Ascending aorta (tissue), 2 donors: ENCODE measurements around the gene CAMK1D. TPM values are rescaled to one million over a fixed set of nuclear protein-coding genes. Genes with fewer than 3 reads are reported as not detected.
"Not testable (repeated sequence)": the region's sequence is repeated elsewhere in the genome, so short reads cannot be mapped to it uniquely, and the experiment has no call there.

Experiments
- DNase-seq, 2 donors: peaks; one replicate each; pipeline ENCODE4 v3.0.0-alpha.2; 2019; ENCODE audit warnings: low spot score in 2 of 2
- H3K27ac ChIP-seq, 2 donors: fragments of 200-600 bp; sonication (generic); one replicate each; pipeline ENCODE4 v1.5.1; 2016 to 2017; ENCODE audit warnings: mild to moderate bottlenecking in 1 of 2
- H3K27me3 ChIP-seq: fragments of 200-600 bp; sonication (generic); one replicate; pipeline ENCODE4 v1.5.1; 2017
- H3K36me3 ChIP-seq, 2 donors: fragments of 200-600 bp; sonication (generic); one replicate each; pipeline ENCODE4 v1.5.1; 2016
- H3K4me1 ChIP-seq, 2 donors: fragments of 200-600 bp; sonication (generic); one replicate each; pipeline ENCODE4 v1.5.1; 2016 to 2017; ENCODE audit warnings: mild to moderate bottlenecking in 1 of 2
- H3K4me3 ChIP-seq, 2 donors: fragments of 200-600 bp; sonication (generic); one replicate each; pipeline ENCODE4 v1.5.1; 2016 to 2017; ENCODE audit warnings: mild to moderate bottlenecking in 1 of 2
- H3K9me3 ChIP-seq, 2 donors: fragments of 200-600 bp; sonication (generic); one replicate each; pipeline ENCODE4 v1.5.1; 2016
- CTCF ChIP-seq, 3 experiments: fragments of 200-600 bp in 2 of 3; fragments of 450-650 bp in 1 of 3; sonication (generic) in 2 of 3; IDR thresholded peaks; one replicate each; pipeline ENCODE4 v1.5.1; 2016 to 2019; ENCODE audit warnings: antibody characterized with exemption in 3 of 3, mild to moderate bottlenecking in 1 of 3, moderate library complexity in 1 of 3
- intact Hi-C: fragments of 100-400 bp; cut with DNase I; formaldehyde crosslinking; loops from one replicate; pipeline ENCODE4 v1.15.1; 2023
- total RNA-seq: library from RNA; depleted of rRNA; stranded (reverse); fragments of >200 nt; gene quantifications from one replicate; pipeline ENCODE4 v1.1.0, GENCODE V29; 2016

CAMK1D gene
- 4.2 TPM for total RNA-seq

- H3K36me3 ChIP-seq = no peaks in the 10 kb centered on the region
- peak within 1 kb of the TSS; percentile 88 to 100 for H3K4me3 ChIP-seq
- intact Hi-C loops = loop anchor here (1.0 to 5.0 kb wide), 6 partner anchors 15 to 363 kb away; partner anchors contain the start of genes CDC123 and NUDT5
Observed at GRCh38 chr10:12348870-12349628, at the start of gene CAMK1D. Gene CAMK1D, plus strand, starts transcription at chr10:12349547.

DNA sequence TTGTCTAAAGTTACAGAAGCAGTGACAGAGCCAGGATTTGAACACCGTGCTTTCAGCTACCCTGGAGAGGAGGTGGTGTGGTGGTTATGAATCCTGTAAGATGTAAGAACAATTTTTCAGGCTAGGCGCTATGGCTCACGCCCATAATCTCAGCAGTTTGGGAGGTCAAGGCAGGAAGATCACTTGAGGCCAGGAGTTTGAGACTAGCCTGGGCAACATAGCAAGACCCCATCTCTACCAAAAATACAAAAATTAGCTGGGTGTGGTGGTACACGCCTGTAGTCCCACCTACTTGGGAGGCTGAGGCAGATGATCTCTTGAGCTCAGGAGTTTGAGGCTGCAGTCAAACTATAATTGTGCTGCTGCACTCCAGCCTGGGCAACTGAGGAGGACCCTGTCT lies 48.3 kb upstream of the CAMK1D start:
- H3K9me3 ChIP-seq, DNase-seq, intact Hi-C loops, H3K27me3 ChIP-seq, H3K36me3 ChIP-seq, H3K27ac ChIP-seq, H3K4me3 ChIP-seq, H3K4me1 ChIP-seq: not testable (repeated sequence)

More at GRCh38 chr10:12348870-12349628, at the start of gene CAMK1D:
- H3K4me1 ChIP-seq = peaks cover 0 to 12% of the 10 kb centered on the region in 2 donors
- TF ChIP-seq CTCF (IDR thresholded peaks at IDR 0.05) = peak in 2 of 3 experiments; percentile 44 to 50
- H3K9me3 ChIP-seq = no peaks in the 10 kb centered on the region
- H3K27ac ChIP-seq = peak within 1 kb of the TSS; percentile 94 to 95
- no peaks in the 10 kb centered on the region for H3K27me3 ChIP-seq
- peak; percentile 33 to 90 for DNase-seq

DNA sequence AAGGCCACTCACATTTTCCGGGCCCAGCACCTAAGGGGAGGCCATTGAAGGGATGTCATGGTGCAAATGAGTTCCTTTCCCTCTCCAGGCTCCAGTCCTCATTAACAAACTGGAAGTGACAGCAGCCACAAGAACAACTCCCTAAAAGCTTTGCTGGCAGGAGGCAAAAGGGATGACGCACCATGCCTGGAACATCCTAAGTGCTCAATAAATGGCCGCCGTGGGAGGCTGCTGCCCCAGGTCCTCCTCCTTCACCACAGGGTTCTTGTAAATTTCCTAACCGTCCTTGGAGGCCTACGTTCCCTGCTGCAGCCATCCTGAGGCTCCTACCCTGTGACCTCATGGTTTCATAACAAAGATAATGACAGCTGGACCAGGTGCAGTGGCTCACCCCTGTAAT lies 41.3 kb upstream of the CAMK1D start:
- intact Hi-C loops = no loop called here
- DNase-seq = no peak
- no peak for TF ChIP-seq CTCF (IDR thresholded peaks at IDR 0.05)

GRCh38 chr10:12308736-12309375 lies 40.5 kb upstream of the CAMK1D start:
- H3K4me1 ChIP-seq = no peaks in the 10 kb centered on the region
- no peak for DNase-seq
- H3K9me3 ChIP-seq = no peaks in the 10 kb centered on the region
- TF ChIP-seq CTCF (IDR thresholded peaks at IDR 0.05) = no peak
- H3K27me3 ChIP-seq = no peaks in the 10 kb centered on the region
- H3K4me3 ChIP-seq = no peak overlapping the region
- no peak overlapping the region for H3K27ac ChIP-seq
- intact Hi-C loops = no loop called here
- H3K36me3 ChIP-seq = no peaks in the 10 kb centered on the region

More for the DNA sequence above, 41.3 kb upstream of the CAMK1D start:
- H3K4me3 ChIP-seq = no peak overlapping the region
- H3K4me1 ChIP-seq = no peaks in the 10 kb centered on the region
- H3K36me3 ChIP-seq = no peaks in the 10 kb centered on the region
- no peak overlapping the region for H3K27ac ChIP-seq
- H3K27me3 ChIP-seq = no peaks in the 10 kb centered on the region
- H3K9me3 ChIP-seq = no peaks in the 10 kb centered on the region

DNA sequence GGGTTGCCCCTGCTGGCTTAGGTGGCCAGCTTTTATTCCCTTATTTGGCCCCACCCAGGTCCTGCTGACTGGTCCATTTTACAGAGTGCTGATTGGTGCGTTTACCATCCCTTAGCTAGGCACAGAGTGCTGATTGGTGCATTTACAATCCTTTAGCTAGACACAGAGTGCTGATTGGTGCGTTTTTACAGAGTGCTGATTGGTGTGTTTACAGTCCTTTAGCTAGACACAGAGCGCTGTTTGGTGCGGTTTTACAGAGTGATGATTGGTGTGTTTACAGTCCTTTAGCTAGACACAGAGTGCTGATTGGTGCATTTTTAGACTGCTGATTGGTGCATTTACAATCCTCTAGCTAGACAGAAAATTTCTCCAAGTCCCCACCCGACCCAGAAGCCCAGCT lies 39.6 kb upstream of the CAMK1D start:
- H3K9me3 ChIP-seq, H3K27ac ChIP-seq, H3K4me3 ChIP-seq, DNase-seq, H3K36me3 ChIP-seq, H3K27me3 ChIP-seq, intact Hi-C loops, H3K4me1 ChIP-seq: not testable (repeated sequence)

- Histone ChIP-seq H3K4me1 (no peaks in the 10 kb centered on the region), H3K36me3 (no peaks in the 10 kb centered on the region), H3K9me3 (no peaks in the 10 kb centered on the region), H3K4me3 (no peak overlapping the region), H3K27ac (no peak overlapping the region), H3K27me3 (no peaks in the 10 kb centered on the region)
- intact Hi-C loops = no loop called here
- no peak for DNase-seq
- TF ChIP-seq CTCF (IDR thresholded peaks at IDR 0.05) = no peak
Observed at GRCh38 chr10:12314836-12315235, 34.5 kb upstream of the CAMK1D start.
